HCT116 (cell line): Measurements from ENCODE around the gene PTPN18. TPM values are rescaled to one million over a fixed set of nuclear protein-coding genes. Genes with fewer than 3 reads are reported as not detected.

Experiments used
- ATAC-seq: fragments of 200-7000 bp; cut with Tn5 transposase; 2 replicates; pipeline ENCODE4 v1.9.1; 2020; ENCODE audit warnings: mild to moderate bottlenecking, moderate library complexity
- BruUV-seq: library from RNA; stranded (reverse); fragments of 400-500 nt; replicated peaks from 2 replicates; lab custom pipeline; 2021; lab: Mats Ljungman, UMichigan
- CTCF ChIA-PET: fragments of 300-600 bp; sonication (Branson Sonifier 250); formaldehyde crosslinking; loops from one replicate; lab custom pipeline; 2021; ENCODE audit warnings: antibody characterized with exemption; lab: Charles Lee
- POLR2A ChIA-PET: fragments of 300-600, 350-600 bp; sonication (Branson Sonifier 250); formaldehyde crosslinking; loops from one replicate; lab custom pipeline; 2021; ENCODE audit warnings: antibody characterized with exemption; lab: Charles Lee
- RAD21 ChIA-PET, 2 experiments: fragments of 300-600 bp; sonication (Branson Sonifier 250); formaldehyde crosslinking; loops; one replicate each; lab custom pipeline; 2023; ENCODE audit warnings: low total read pairs in 2 of 2; ENCODE audit not compliant: uncharacterized antibody in 2 of 2, unreplicated experiment in 2 of 2, low non-redundant PET in 1 of 2; lab: Charles Lee
- DNase-seq: peaks from one replicate; pipeline ENCODE4 v3.0.0-alpha.2; 2010; ENCODE audit warnings: low read depth, low spot score
- H2AFZ ChIP-seq: fragments of 200-600 bp; shearing (Covaris generic), sonication (generic); 2 replicates; pipeline ENCODE4 v1.6.1; 2017; ENCODE audit warnings: low read depth, mixed run types, mixed read lengths, antibody characterized with exemption, low read length; ENCODE audit not compliant: poor library complexity, severe bottlenecking
- H3K27ac ChIP-seq: 2 replicates; pipeline ENCODE4 v1.5.1; 2012; ENCODE audit warnings: low read depth, low read length
- H3K27me3 ChIP-seq: fragments of 200-600 bp; sonication (generic); 2 replicates; pipeline ENCODE4 v1.6.1; 2016; ENCODE audit warnings: mixed run types, low read length, mixed read lengths; ENCODE audit not compliant: insufficient read depth
- H3K36me3 ChIP-seq, 2 experiments: fragments of 200-500 bp in 1 of 2; fragments of 200-600 bp in 1 of 2; sonication (Bioruptor generic) in 1 of 2; sonication (generic) in 1 of 2; 2 replicates each; pipeline versions ENCODE4 v1.5.1 to v1.6.1; 2014 to 2016; ENCODE audit warnings: low read length in 2 of 2, inconsistent platforms in 1 of 2, mixed read lengths in 1 of 2, mixed run types in 1 of 2; ENCODE audit not compliant: insufficient read depth in 2 of 2, control insufficient read depth in 1 of 2
- H3K4me1 ChIP-seq, 2 experiments: fragments of 200-600 bp in 1 of 2; sonication (generic) in 1 of 2; 2 replicates each; pipeline versions ENCODE4 v1.5.1 to v1.6.1; 2012 to 2017; ENCODE audit warnings: low read length in 2 of 2, inconsistent platforms in 1 of 2, mild to moderate bottlenecking in 1 of 2, mixed read lengths in 1 of 2, mixed run types in 1 of 2, moderate library complexity in 1 of 2; ENCODE audit not compliant: insufficient read depth in 2 of 2, control insufficient read depth in 1 of 2
- H3K4me2 ChIP-seq: fragments of 200-600 bp; sonication (generic); 2 replicates; pipeline ENCODE4 v1.6.1; 2017; ENCODE audit warnings: mixed run types, low read length, mixed read lengths
- H3K4me3 ChIP-seq, 2 experiments: fragments of 200-600 bp in 1 of 2; sonication (generic) in 1 of 2; replicated peaks in 1 of 2; 2 replicates each; pipeline ENCODE4 v1.5.1; 2011 to 2016; ENCODE audit warnings: low read length in 2 of 2, control low read depth in 1 of 2, low read depth in 1 of 2, mild to moderate bottlenecking in 1 of 2, mixed read lengths in 1 of 2, mixed run types in 1 of 2
- H3K79me2 ChIP-seq: fragments of 200-600 bp; sonication (generic); 2 replicates; pipeline ENCODE4 v1.6.1; 2017; ENCODE audit warnings: mild to moderate bottlenecking, mixed run types, low read length, moderate library complexity, mixed read lengths; ENCODE audit not compliant: insufficient read depth
- H3K9ac ChIP-seq: fragments of 200-600 bp; sonication (generic); 2 replicates; pipeline ENCODE4 v1.6.1; 2016; ENCODE audit warnings: low read length, mixed read lengths
- H3K9me2 ChIP-seq: fragments of 200-600 bp; sonication (generic), shearing (Covaris generic); 2 replicates; pipeline ENCODE4 v1.6.1; 2017; ENCODE audit warnings: mixed run types, mild to moderate bottlenecking, moderate library complexity; ENCODE audit not compliant: insufficient read depth
- H3K9me3 ChIP-seq, 2 experiments: fragments of 200-500 bp in 1 of 2; fragments of 200-600 bp in 1 of 2; sonication (Bioruptor generic) in 1 of 2; sonication (generic) in 1 of 2; 2 replicates each; pipeline ENCODE4 v1.6.1; 2014 to 2017; ENCODE audit warnings: low read length in 2 of 2, mixed read lengths in 2 of 2, inconsistent platforms in 1 of 2, low read depth in 1 of 2, mild to moderate bottlenecking in 1 of 2, mixed run types in 1 of 2, moderate library complexity in 1 of 2; ENCODE audit not compliant: control insufficient read depth in 1 of 2, insufficient read depth in 1 of 2
- H4K20me1 ChIP-seq: fragments of 200-600 bp; sonication (generic), shearing (Covaris generic); 2 replicates; pipeline ENCODE4 v1.6.1; 2017; ENCODE audit warnings: mixed run types, mild to moderate bottlenecking, moderate library complexity; ENCODE audit not compliant: insufficient read depth
- CEBPB ChIP-seq: IDR thresholded peaks from 2 replicates; pipeline ENCODE4 v1.6.1; 2012; ENCODE audit warnings: low read depth
- CTCF ChIP-seq, 3 experiments: fragments of 200-600 bp in 1 of 3; sonication (generic) in 1 of 3; IDR thresholded peaks in 2 of 3; conservative IDR thresholded peaks in 1 of 3; 2 replicates each; pipeline ENCODE4 v1.5.1; 2012 to 2017; ENCODE audit warnings: low read depth in 2 of 3, low read length in 2 of 3, antibody characterized with exemption in 1 of 3, borderline replicate concordance in 1 of 3, control low read depth in 1 of 3, mild to moderate bottlenecking in 1 of 3, mixed read lengths in 1 of 3, mixed run types in 1 of 3, moderate library complexity in 1 of 3; ENCODE audit not compliant: insufficient read depth in 1 of 3
- EGR1 ChIP-seq: IDR thresholded peaks from 2 replicates; pipeline ENCODE4 v1.6.1; 2012; ENCODE audit warnings: low read depth
- EZH2phosphoT487 ChIP-seq: fragments of 200-600 bp; IDR thresholded peaks from 2 replicates; pipeline ENCODE4 v1.6.1; 2018; ENCODE audit warnings: antibody characterized with exemption, borderline replicate concordance
- FOSL1 ChIP-seq: IDR thresholded peaks from 2 replicates; pipeline ENCODE4 v1.6.1; 2012; ENCODE audit warnings: low read depth
- MAX ChIP-seq: IDR thresholded peaks from 2 replicates; pipeline ENCODE4 v1.6.1; 2012
- RAD21 ChIP-seq: IDR thresholded peaks from 2 replicates; pipeline ENCODE4 v1.6.1; 2012; ENCODE audit warnings: low read depth, mild to moderate bottlenecking
- REST ChIP-seq: IDR thresholded peaks from 2 replicates; pipeline ENCODE4 v1.6.1; 2012; ENCODE audit warnings: low read depth
- SIN3A ChIP-seq: IDR thresholded peaks from 2 replicates; pipeline ENCODE4 v1.6.1; 2012; ENCODE audit warnings: low read depth
- TCF7L2 ChIP-seq: IDR thresholded peaks from 2 replicates; pipeline ENCODE4 v1.7.0; 2011; ENCODE audit warnings: borderline replicate concordance, inconsistent platforms; ENCODE audit not compliant: insufficient read depth, insufficient read length; ENCODE audit errors: extremely low read depth
- YY1 ChIP-seq: IDR thresholded peaks from 2 replicates; pipeline ENCODE4 v1.6.1; 2011; ENCODE audit warnings: low read length, low read depth, moderate library complexity, mild to moderate bottlenecking; ENCODE audit not compliant: insufficient replicate concordance; ENCODE audit errors: extremely low read depth
- intact Hi-C: fragments of 100-400 bp; cut with micrococcal nuclease; formaldehyde crosslinking; loops from 2 replicates; pipeline ENCODE4 v1.10.0; 2022
- total RNA-seq: library from RNA; stranded (reverse); gene quantifications from one replicate; pipeline ENCODE4 v1.2.1, GENCODE V29; 2021; ENCODE audit not compliant: unreplicated experiment

Gene PTPN18
- total RNA-seq, 1 experiment from 2014 or later = 52.4 TPM

GRCh38 chr2:130380096-130380934 lies 24.5 kb downstream of the PTPN18 start:
- ATAC-seq = no peak; the same call in 1 of the 2 replicates
- ChIA-PET POLR2A (no interaction called here), CTCF (no interaction called here)

More at GRCh38 chr2:130380096-130380934, 24.5 kb downstream of the PTPN18 start:
- RAD21 ChIA-PET = no interaction called here
- H3K9ac ChIP-seq = no peak overlapping the region
- no peak overlapping the region for H2AFZ ChIP-seq
- peaks cover 0 to 1% of the 10 kb centered on the region in 2 experiments; a peak in 2 of 4 replicates for H3K4me1 ChIP-seq
- no peak for DNase-seq
- H3K9me3 ChIP-seq = no peaks in the 10 kb centered on the region
- H3K27me3 ChIP-seq = no peaks in the 10 kb centered on the region
- peaks cover 0 to 6% of the 10 kb centered on the region in 2 experiments; a peak in 1 of 4 replicates for H3K36me3 ChIP-seq
- intact Hi-C loops = no loop called here
- TF ChIP-seq SIN3A (no peak), EGR1 (no peak), REST (no peak), CEBPB (no peak), CTCF (IDR thresholded peaks at IDR 0.05 in 2 of 3, conservative IDR thresholded peaks at IDR 0.05 in 1 of 3; ENCODE audit: borderline replicate concordance in 1 of 3, insufficient read depth in 1 of 3, low read depth in 2 of 3, low read length in 2 of 3) (no peak), FOSL1 (no peak), RAD21 (no peak), TCF7L2 (no peak), MAX (no peak), YY1 (no peak), EZH2phosphoT487 (no peak)
- BruUV-seq = no TSS peak
- no peaks in the 10 kb centered on the region for H3K9me2 ChIP-seq
- no peak overlapping the region for H3K27ac ChIP-seq
- H3K79me2 ChIP-seq = no peaks in the 10 kb centered on the region
- no peak overlapping the region for H3K4me3 ChIP-seq
- H3K4me2 ChIP-seq = no peak overlapping the region
- H4K20me1 ChIP-seq = no peaks in the 10 kb centered on the region
